ENCODE data around the gene LDLRAD4. TPM values are rescaled to one million over a fixed set of nuclear protein-coding genes. Genes with fewer than 3 reads are reported as not detected.

The LDLRAD4 gene
- total and polyA plus RNA-seq, 11 donors = 10.4 to 44.0 (median 29.6) TPM

- ATAC-seq (peak in 2 of 4 donors; percentile 4 to 6), DNase-seq (no peak)
- TF ChIP-seq POLR2A (IDR thresholded peaks at IDR 0.05) (no peak), CTCF (IDR thresholded peaks at IDR 0.05) (no peak)
- H3K9me3 ChIP-seq = no peaks in the 10 kb centered on the region
- no peak overlapping the region for H3K4me3 ChIP-seq
- peaks cover 0 to 42% (median 20%) of the 10 kb centered on the region in 12 donors for H3K4me1 ChIP-seq
- H3K27me3 ChIP-seq = no peaks in the 10 kb centered on the region
- intact Hi-C loops (cut with DNase I) = no loop called here
- H3K27ac ChIP-seq = no peak overlapping the region
- 76 to 82% (median 81%) methylated on average over 8 of the region's 8 CpGs for WGBS, 4 donors
- H3K36me3 ChIP-seq = peaks cover 0 to 5% (median 0%) of the 10 kb centered on the region in 9 donors
Measured at GRCh38 chr18:13658436-13659204, 440.1 kb downstream of the LDLRAD4 start.

- ATAC-seq = peak; percentile 86 to 88 (median 87)
- Histone ChIP-seq H3K27ac (peak overlapping the region; percentile 1 to 76 (median 52)), H3K9me3 (no peaks in the 10 kb centered on the region), H3K27me3 (no peaks in the 10 kb centered on the region), H3K36me3 (peaks cover 0 to 14% (median 4%) of the 10 kb centered on the region in 9 donors), H3K4me3 (no peak overlapping the region), H3K4me1 (peaks cover 0 to 42% (median 20%) of the 10 kb centered on the region in 12 donors)
- 21 to 30% (median 28%) methylated on average over 5 of the region's 5 CpGs for WGBS, 4 donors
- intact Hi-C loops (cut with DNase I) = no loop called here
- TF ChIP-seq POLR2A (IDR thresholded peaks at IDR 0.05) = no peak
- no peak for TF ChIP-seq CTCF (IDR thresholded peaks at IDR 0.05)
- DNase-seq = peak in 3 of 5 donors; percentile 46 to 64 (median 49)
Measured at GRCh38 chr18:13660510-13660909, 441.9 kb downstream of the LDLRAD4 start.

GRCh38 chr18:13661051-13661778 lies 442.7 kb downstream of the LDLRAD4 start:
- WGBS, 4 donors = 47 to 57% (median 50%) methylated on average over 8 of the region's 8 CpGs
- Histone ChIP-seq H3K36me3 (peaks cover 0 to 21% (median 11%) of the 10 kb centered on the region in 9 donors), H3K27ac (peak overlapping the region; percentile 1 to 76 (median 52)), H3K4me1 (peaks cover 0 to 42% (median 20%) of the 10 kb centered on the region in 12 donors), H3K27me3 (no peaks in the 10 kb centered on the region), H3K4me3 (no peak overlapping the region), H3K9me3 (no peaks in the 10 kb centered on the region)
- DNase-seq (no peak), ATAC-seq (peak in 2 of 4 donors; percentile 33 to 49)
- intact Hi-C loops (cut with DNase I) = no loop called here
- TF ChIP-seq POLR2A (IDR thresholded peaks at IDR 0.05) (no peak), CTCF (IDR thresholded peaks at IDR 0.05) (no peak)

GRCh38 chr18:13661779-13662256 lies 443.3 kb downstream of the LDLRAD4 start:
- peaks cover 0 to 24% (median 13%) of the 10 kb centered on the region in 9 donors for H3K36me3 ChIP-seq
- H3K4me3 ChIP-seq = no peak overlapping the region
- 56 to 67% (median 61%) methylated on average over 2 of the region's 2 CpGs for WGBS, 4 donors
- peak overlapping the region in 8 of 12 donors; percentile 4 to 76 (median 52) for H3K27ac ChIP-seq
- DNase-seq (no peak), ATAC-seq (peak in 1 of 4 donors; percentile 28)
- no peaks in the 10 kb centered on the region for H3K9me3 ChIP-seq
- TF ChIP-seq CTCF (IDR thresholded peaks at IDR 0.05) (no peak), POLR2A (IDR thresholded peaks at IDR 0.05) (no peak)
- peaks cover 0 to 42% (median 20%) of the 10 kb centered on the region in 12 donors for H3K4me1 ChIP-seq
- intact Hi-C loops (cut with DNase I) = no loop called here
- H3K27me3 ChIP-seq = no peaks in the 10 kb centered on the region
